Common myeloid progenitor, CD34-positive (primary cell): ENCODE results near the gene GPR35.

Experiments used
- CTCF ChIA-PET: fragments of 350-600 bp; sonication (Branson Sonifier 250); formaldehyde crosslinking; loops from one replicate; lab custom pipeline; 2021; ENCODE audit warnings: antibody characterized with exemption; lab: Charles Lee
- POLR2A ChIA-PET: fragments of 350-600 bp; sonication (Branson Sonifier 250); formaldehyde crosslinking; loops from one replicate; lab custom pipeline; 2021; ENCODE audit warnings: antibody characterized with exemption; lab: Charles Lee
- DNase-seq, 3 donors: peaks; one replicate each; pipeline versions ENCODE4 v3.0.0 to v3.0.0-alpha.2; 2013
- H3K27ac ChIP-seq, 2 experiments: 1 replicate in 1 of 2; 2 replicates in 1 of 2; pipeline ENCODE4 v1.7.0; 2013; ENCODE audit warnings: inconsistent platforms in 2 of 2, low read length in 2 of 2, mild to moderate bottlenecking in 2 of 2, low read depth in 1 of 2, moderate library complexity in 1 of 2; ENCODE audit not compliant: severe bottlenecking in 2 of 2, insufficient read depth in 1 of 2, poor library complexity in 1 of 2
- H3K27me3 ChIP-seq, 5 experiments: replicated peaks in 2 of 5; 1 replicate in 3 of 5; 2 replicates in 2 of 5; pipeline versions ENCODE4 v1.6.1 to v1.7.0; 2013; ENCODE audit warnings: low read length in 4 of 5, mild to moderate bottlenecking in 2 of 5, moderate library complexity in 2 of 5, inconsistent platforms in 1 of 5; ENCODE audit not compliant: insufficient read depth in 5 of 5, control insufficient read depth in 4 of 5
- H3K36me3 ChIP-seq, 4 experiments: 1 replicate in 2 of 4; 2 replicates in 2 of 4; pipeline versions ENCODE4 v1.6.1 to v1.7.0; 2013; ENCODE audit warnings: low read length in 3 of 4, control low read depth in 1 of 4, mild to moderate bottlenecking in 1 of 4; ENCODE audit not compliant: control insufficient read depth in 4 of 4, insufficient read depth in 4 of 4
- H3K4me1 ChIP-seq, 4 experiments: 1 replicate in 3 of 4; 2 replicates in 1 of 4; pipeline versions ENCODE4 v1.6.1 to v1.7.1; 2013; ENCODE audit warnings: low read length in 3 of 4, mild to moderate bottlenecking in 3 of 4, control low read depth in 1 of 4, inconsistent platforms in 1 of 4, moderate library complexity in 1 of 4; ENCODE audit not compliant: control insufficient read depth in 4 of 4, insufficient read depth in 4 of 4; ENCODE audit errors: control extremely low read depth in 1 of 4
- H3K4me3 ChIP-seq, 7 experiments: 1 replicate in 4 of 7; 2 replicates in 3 of 7; pipeline versions ENCODE4 v1.5.1 to v1.7.0; 2013; ENCODE audit warnings: mild to moderate bottlenecking in 7 of 7, low read length in 6 of 7, moderate library complexity in 6 of 7, inconsistent platforms in 2 of 7, low read depth in 2 of 7, control low read depth in 1 of 7; ENCODE audit not compliant: insufficient read depth in 4 of 7, control insufficient read depth in 1 of 7; ENCODE audit errors: extremely low read depth in 1 of 7
- H3K9me3 ChIP-seq, 5 experiments: 1 replicate in 4 of 5; 2 replicates in 1 of 5; pipeline versions ENCODE4 v1.6.1 to v1.7.1; 2013; ENCODE audit warnings: low read length in 4 of 5, mild to moderate bottlenecking in 2 of 5, inconsistent platforms in 1 of 5, low read depth in 1 of 5, moderate library complexity in 1 of 5; ENCODE audit not compliant: control insufficient read depth in 4 of 5, insufficient read depth in 2 of 5; ENCODE audit errors: control extremely low read depth in 1 of 5
- whole genome bisulfite sequencing: methylation state at CpG from one replicate; pipeline ENCODE4 v1.1.5; 2013; ENCODE audit not compliant: insufficient coverage; 5-methylcytosine and 5-hydroxymethylcytosine counted together

The GPR35 gene

GRCh38 chr2:240593026-240593702 is 32.1 kb upstream of the GPR35 start:
- POLR2A ChIA-PET, result no interaction called here
- no peaks in the 10 kb centered on the region for H3K9me3 ChIP-seq
- no peak for DNase-seq
- peaks cover 0 to 4% (median 3%) of the 10 kb centered on the region in 4 experiments for H3K4me1 ChIP-seq
- H3K27ac ChIP-seq, result no peak overlapping the region
- WGBS, result 98% methylated on average over 20 of the region's 20 CpGs
- H3K27me3 ChIP-seq, result no peaks in the 10 kb centered on the region
- peaks cover 5 to 60% (median 42%) of the 10 kb centered on the region in 4 experiments for H3K36me3 ChIP-seq
- CTCF ChIA-PET, result interaction anchor here (0.7 kb wide), 1 partner anchor 129 kb away, joined by 3 read pairs; no protein-coding TSS in a partner anchor
- no peak overlapping the region for H3K4me3 ChIP-seq

- peaks cover 5 to 67% (median 44%) of the 10 kb centered on the region in 4 experiments for H3K36me3 ChIP-seq
- H3K9me3 ChIP-seq, result no peaks in the 10 kb centered on the region
- ChIA-PET POLR2A (no interaction called here), CTCF (interaction anchor here (0.7 to 1.1 kb wide), 4 partner anchors 8 to 22 kb away, joined by 3 read pairs; no protein-coding TSS in a partner anchor)
- H3K27ac ChIP-seq, result no peak overlapping the region
- DNase-seq, result no peak
- H3K4me1 ChIP-seq, result no peaks in the 10 kb centered on the region
- H3K4me3 ChIP-seq, result no peak overlapping the region
- 96% methylated on average over 17 of the region's 19 CpGs for WGBS
- H3K27me3 ChIP-seq, result no peaks in the 10 kb centered on the region
Observed at GRCh38 chr2:240593703-240594451, 31.4 kb upstream of the GPR35 start.

- Histone ChIP-seq H3K36me3 (peaks cover 8 to 68% (median 39%) of the 10 kb centered on the region in 4 experiments), H3K4me3 (no peak overlapping the region), H3K27ac (no peak overlapping the region), H3K4me1 (no peaks in the 10 kb centered on the region), H3K27me3 (no peaks in the 10 kb centered on the region), H3K9me3 (no peaks in the 10 kb centered on the region)
- WGBS, result 97% methylated on average over 25 of the region's 34 CpGs
- DNase-seq, result no peak
- ChIA-PET POLR2A (no interaction called here), CTCF (interaction anchor here (0.7 to 1.4 kb wide), 5 partner anchors 9 to 22 kb away, joined by 3 read pairs; no protein-coding TSS in a partner anchor)
Observed at GRCh38 chr2:240594511-240595380, 30.5 kb upstream of the GPR35 start.

- Histone ChIP-seq H3K4me1 (no peaks in the 10 kb centered on the region), H3K36me3 (peaks cover 6 to 62% (median 33%) of the 10 kb centered on the region in 4 experiments), H3K27ac (no peak overlapping the region), H3K27me3 (no peaks in the 10 kb centered on the region), H3K9me3 (no peaks in the 10 kb centered on the region), H3K4me3 (no peak overlapping the region)
- POLR2A ChIA-PET, result no interaction called here
- peak in 2 of 3 donors; percentile 57 to 61 for DNase-seq
- WGBS, result 74% methylated on average over 15 of the region's 18 CpGs
- CTCF ChIA-PET, result interaction anchor here (1.4 kb wide), 1 partner anchor 21 kb away, joined by 3 read pairs; no protein-coding TSS in a partner anchor
Observed at GRCh38 chr2:240595381-240596079, 29.8 kb upstream of the GPR35 start.

- no peaks in the 10 kb centered on the region for H3K4me1 ChIP-seq
- H3K9me3 ChIP-seq, result no peaks in the 10 kb centered on the region
- H3K27ac ChIP-seq, result no peak overlapping the region
- DNase-seq, result no peak
- 97% methylated on average over 17 of the region's 17 CpGs for WGBS
- H3K4me3 ChIP-seq, result no peak overlapping the region
- POLR2A ChIA-PET, result no interaction called here
- H3K27me3 ChIP-seq, result no peaks in the 10 kb centered on the region
- peaks cover 6 to 59% (median 28%) of the 10 kb centered on the region in 4 experiments for H3K36me3 ChIP-seq
- CTCF ChIA-PET, result interaction anchor here (1.4 kb wide), 1 partner anchor 20 kb away, joined by 3 read pairs; no protein-coding TSS in a partner anchor
Observed at GRCh38 chr2:240596080-240596460, 29.2 kb upstream of the GPR35 start.

GRCh38 chr2:240596491-240596931 is 28.8 kb upstream of the GPR35 start:
- Histone ChIP-seq H3K36me3 (peaks cover 6 to 58% (median 26%) of the 10 kb centered on the region in 4 experiments), H3K27me3 (no peaks in the 10 kb centered on the region), H3K4me1 (no peaks in the 10 kb centered on the region), H3K4me3 (no peak overlapping the region), H3K27ac (no peak overlapping the region), H3K9me3 (no peaks in the 10 kb centered on the region)
- WGBS, result 95% methylated on average over 16 of the region's 23 CpGs
- no peak for DNase-seq
- POLR2A ChIA-PET, result no interaction called here
- CTCF ChIA-PET, result interaction anchor here (1.4 kb wide), 1 partner anchor 20 kb away, joined by 3 read pairs; no protein-coding TSS in a partner anchor
